Left hindlimb (tissue), 1 donor: ENCODE measurements around the gene LRRC53.

Experiments
- DNase-seq: peaks from one replicate; pipeline ENCODE4 v3.0.0-alpha.2; 2018

Gene LRRC53

GRCh38 chr1:74512170-74512915 is at the start of gene LRRC53:
Gene LRRC53 (minus strand): TSS chr1:74512611. CDS start chr1:74483349, 29,262 bp downstream.
- no peak for DNase-seq

DNA sequence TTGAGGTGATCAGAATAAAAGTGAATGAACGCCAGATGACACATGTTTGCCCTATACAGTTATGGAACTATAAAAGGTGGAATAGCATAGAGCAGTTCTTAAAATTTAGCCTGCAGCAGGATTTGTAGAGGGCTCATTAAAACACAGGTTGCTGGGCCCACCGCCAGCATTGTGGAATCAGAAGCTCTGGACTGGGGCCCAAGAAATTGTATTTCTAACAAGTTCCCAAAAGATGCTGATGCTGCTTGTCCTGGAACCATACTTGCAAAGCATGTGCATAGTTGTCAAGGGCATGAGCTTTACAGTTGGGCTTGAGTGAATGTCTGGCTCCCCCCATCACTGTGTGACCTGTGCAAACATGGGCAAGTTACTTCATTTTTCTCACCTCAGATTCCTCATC is 37.5 kb upstream of the LRRC53 start:
- no peak for DNase-seq

DNA sequence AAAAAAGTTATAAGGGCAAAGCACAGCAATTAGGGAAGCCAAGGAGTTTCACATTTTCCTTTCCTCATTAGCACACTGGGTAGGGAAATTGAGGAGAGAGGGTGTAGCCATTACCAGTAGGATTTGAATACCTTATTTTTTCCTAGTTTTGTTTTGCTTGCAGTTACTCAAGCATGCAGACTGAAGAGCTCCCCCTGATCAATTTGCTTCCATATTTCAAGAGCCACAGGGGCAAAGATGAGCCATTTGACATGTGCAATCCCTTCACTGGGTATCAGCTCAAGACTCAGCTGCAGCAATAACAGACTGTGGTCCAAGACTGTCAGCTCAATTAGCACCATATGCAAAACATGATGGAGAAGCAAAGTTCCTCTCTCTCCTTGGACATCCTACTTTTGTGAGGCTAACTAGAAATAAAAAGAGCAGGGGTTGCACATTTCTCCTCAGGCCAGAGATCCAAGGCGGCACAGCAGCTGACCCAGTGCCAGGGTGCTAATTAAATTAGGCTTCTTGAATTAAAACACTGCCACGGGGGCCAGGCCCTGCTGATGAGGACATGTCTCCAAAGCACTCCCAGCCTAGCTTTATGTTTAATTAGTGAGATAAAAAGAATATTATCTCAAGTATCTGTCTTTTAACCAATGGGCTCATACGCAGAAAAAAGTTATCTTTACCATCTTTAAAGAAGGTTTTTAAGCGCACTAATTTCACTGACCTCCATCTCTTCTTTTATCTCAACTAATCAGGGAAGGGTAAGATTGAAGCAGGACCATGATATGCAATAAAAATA is 36.7 kb upstream of the LRRC53 start:
- no peak for DNase-seq

GRCh38 chr1:74545821-74546220 is 33.4 kb upstream of the LRRC53 start:
- DNase-seq = no peak

DNA sequence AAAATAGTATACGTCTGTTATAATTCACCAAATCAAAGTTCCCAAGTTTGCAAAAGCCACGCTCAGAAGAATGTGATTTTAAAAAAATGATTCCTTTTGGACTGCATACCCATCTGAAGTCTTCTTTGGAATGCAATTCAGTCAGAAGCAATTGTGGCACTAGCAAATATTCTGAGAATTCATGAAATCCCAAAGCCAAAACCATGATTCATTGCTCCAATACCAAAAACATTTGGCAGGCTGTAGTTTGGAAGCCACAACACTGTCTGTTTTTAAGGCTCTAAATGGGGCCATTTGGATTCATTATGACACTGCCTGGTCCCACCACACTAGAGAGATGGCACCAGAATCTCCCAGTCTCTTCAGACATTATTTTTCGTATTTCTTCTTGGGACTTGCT is 21.8 kb upstream of the LRRC53 start:
- DNase-seq = no peak

DNA sequence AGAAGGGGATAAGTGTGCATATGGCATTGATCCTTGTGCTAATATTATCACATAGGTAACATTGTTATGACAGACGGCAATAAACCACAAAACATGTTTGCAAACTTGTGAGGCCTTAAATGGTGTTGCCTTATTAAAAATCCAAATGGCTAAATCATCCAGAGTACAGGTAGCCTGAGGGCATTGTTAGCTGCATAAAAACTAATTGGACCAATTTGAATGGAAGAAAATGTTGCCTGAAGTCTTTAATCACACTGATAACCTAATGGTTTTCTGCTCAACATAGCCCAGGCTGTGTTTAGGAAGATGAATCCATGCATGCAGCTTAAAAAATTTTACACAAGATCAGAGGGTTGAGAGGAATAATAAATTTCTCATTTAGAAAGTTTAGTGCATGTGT is 19.4 kb upstream of the LRRC53 start:
- DNase-seq = no peak

- no peak for DNase-seq
These were observed 18.5 kb upstream of the LRRC53 start for GRCh38 chr1:74530892-74531291.

DNA sequence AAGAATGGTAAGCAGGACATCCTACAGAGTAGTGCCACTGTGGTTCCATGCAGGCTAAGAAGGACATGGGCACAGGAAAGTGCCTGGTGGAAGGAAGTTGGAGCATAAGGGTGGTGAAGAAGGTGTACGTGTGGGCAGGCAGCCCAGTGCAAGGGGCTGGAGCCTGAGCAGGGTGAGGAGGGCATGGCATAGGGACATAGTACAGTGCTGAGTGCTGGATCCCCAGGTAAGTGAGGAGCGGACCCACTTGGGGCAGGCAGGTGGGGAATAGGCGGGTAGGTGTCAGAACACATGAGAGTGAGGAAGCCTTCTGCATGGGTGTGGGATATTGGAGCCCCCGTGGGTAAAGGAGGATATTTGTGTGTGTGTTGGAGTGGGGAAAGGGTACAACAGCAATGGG is 15.7 kb upstream of the LRRC53 start:
- no peak for DNase-seq

- DNase-seq = no peak
These were observed 14.3 kb upstream of the LRRC53 start for GRCh38 chr1:74526708-74527107.

DNA sequence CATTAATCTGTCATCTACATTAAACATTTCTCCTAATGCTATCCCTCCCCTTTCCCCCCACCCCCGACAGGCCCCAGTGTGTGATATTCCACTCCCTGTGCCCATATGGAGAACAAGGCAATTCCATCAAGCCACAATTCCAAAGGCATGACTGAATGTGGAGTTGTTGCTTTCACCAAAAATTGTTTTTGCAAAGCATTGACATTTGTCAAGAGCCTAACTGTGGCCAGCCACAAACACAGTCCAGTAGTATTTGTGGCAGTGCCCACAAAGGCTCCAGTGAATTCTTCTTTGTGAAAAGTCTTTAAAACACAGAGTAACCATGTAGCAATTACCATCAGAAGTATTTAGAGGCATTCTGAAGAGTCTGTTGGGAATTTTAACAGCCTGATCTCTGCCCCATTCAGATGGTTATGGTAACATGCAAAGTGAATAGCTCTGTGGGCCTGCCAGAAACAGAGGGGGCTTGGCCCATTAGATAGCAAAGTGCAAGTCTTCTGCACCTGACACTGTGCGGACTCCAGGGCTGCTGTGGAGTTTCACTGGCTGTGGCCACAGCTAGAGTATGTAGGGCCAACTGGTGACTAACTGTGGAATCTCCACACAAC is 11.6 kb upstream of the LRRC53 start:
- DNase-seq = no peak

GRCh38 chr1:74522148-74522547 is 9.7 kb upstream of the LRRC53 start:
- no peak for DNase-seq

GRCh38 chr1:74517599-74518051 is 5.2 kb upstream of the LRRC53 start:
- DNase-seq = no peak

DNA sequence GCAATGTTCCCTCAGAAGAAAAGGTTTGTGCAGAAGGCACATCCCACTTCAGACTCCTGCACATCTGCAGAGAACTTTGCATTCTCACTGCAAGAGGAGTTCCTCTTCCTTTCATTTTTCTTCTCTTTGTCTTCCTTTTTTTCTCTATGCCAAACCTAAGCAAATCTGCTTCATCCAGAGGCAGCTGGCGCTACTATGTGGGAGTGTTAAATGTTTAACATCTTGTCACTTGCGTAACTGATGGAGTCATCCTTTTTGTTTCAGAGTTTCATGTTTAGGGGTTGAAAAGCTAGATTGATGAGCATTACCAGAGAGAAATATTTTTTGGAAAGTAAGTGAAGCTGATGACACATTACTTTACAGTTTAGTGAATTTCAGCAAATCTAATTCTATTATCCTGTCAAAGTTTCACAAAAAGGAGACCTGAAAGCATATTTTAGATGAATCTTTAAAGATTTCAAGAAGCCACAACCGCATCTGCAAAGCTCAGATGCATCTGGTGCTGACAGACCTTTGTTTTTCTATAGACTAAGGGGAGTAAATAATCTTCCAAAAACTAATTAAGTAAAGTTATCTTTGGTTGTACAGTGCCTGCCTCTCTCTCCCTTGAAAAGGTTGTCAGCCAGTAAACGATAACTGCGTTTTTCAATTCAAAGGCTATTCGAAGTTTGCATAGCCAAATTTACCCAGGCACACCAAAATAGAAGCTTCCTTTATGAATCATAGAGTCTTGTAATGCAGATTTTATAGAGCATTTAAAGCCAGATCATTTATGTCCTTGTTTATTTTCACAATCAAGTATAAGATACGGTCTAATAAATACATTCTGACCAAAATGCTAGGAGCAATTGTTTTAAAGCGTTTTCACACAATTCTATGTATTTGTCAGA is 1.2 kb upstream of the LRRC53 start:
- DNase-seq = no peak

DNA sequence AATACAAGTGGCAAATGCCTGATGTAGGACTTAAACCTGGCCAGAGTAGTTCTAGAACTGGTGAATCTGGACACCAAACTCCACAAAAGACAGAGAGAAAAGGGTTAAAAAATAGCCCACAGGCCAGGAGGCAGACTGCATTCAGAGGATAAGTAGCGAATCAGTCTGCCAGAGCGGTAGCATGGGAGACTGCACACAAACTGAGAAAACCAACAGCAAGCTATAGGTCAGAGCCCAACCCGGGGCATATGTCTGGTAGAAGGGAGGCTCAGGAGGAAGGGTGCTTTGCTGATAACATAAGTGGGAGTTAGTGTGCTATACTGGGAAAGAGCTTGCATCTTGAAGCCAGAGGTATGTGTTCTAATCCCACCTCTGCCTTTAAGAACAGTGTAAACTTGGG is 4.0 kb downstream of the LRRC53 start:
- DNase-seq = no peak

DNA sequence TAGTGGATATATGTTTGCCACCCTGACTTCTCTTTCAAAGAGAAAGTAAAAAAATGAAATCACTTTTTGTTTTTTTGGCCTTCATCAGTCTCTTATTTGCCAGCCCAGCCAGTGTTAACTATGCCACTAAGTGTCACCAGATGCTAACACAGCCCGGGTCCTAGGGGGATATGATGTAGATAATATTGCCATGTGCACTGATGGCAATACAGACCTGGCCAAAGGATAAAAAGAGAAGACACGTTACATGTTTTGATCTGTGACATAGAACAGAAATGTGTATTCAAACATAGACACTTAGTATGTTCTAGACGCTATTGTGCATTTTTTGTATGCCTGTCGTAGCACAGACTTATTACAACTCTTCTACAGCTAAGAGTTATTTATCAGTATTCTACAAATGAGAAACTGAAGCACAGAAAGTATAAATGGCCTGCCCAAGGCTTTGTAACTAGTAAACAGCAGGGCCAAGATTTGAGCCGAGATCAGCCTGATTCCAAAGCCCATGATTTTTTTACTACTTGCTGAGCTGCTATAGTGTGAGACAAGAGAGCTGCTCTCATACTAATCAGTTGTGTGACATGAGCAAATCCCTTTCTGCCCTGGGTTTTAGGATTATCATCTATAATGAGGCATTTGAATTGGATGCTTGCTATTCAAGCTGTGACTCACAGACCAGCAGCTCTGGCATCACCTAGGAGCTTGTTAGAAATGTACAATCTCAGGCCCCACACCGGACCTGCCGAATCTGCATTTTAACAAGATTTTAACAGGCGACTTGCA is 6.3 kb downstream of the LRRC53 start:
- no peak for DNase-seq

- DNase-seq = no peak
These were observed 7.4 kb downstream of the LRRC53 start for GRCh38 chr1:74504933-74505512.

DNA sequence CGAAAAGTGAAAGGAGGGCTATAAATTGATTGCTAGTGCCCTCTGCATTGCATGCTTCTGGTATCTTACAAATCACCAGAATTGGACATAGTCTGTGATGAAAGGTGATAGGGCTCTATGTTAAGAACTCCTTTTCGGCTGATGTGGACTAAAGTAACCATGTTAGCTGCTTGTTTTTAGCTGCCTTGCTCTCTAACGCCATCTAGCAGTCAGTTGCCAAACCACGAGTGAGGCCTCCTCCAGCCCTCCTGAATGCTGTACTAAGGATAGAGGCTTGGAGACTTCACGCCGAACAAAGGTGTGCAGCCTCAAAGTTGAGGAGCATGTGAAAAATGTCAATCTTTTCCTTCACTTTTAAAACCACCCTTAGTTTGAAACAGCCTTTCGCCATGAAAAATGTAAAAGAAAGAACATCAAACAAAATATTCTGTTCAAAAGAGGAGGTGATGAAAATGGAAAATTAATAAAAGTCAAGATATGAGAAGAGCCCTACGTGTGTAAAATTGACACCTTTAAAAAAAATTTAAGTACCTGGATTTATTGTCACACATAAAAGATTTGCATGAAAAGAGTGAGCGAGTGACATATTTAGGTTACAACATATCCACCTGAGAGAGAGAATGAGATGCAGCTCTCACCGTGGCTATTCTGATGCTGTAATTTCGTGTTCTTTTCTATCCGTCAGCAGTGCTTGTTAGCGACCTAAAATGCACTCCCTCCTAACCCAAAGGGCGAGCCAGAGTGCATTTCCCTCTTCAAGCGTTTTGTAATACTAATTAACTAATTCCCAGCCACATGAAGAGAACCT is 8.1 kb downstream of the LRRC53 start:
- DNase-seq = no peak

GRCh38 chr1:74502858-74503257 is 9.6 kb downstream of the LRRC53 start:
- DNase-seq = no peak

DNA sequence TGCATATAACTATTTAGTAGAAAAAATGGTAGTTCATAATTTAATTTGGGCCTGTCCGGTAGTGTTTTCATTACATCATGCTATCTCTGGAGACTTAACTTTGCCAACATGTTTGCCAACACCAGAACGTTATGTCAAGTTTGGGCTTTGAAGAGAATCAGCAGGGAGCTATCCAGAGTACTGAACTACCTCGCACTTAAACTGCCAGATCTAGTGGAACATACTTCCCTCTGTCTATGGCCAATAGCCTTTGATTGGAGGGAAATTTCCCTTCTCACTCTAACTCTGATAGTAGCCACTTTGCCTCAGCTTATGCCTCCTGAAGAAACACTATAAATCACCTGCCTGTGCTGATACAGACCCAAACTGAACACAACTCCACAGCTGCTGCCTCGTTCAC is 10.0 kb downstream of the LRRC53 start:
- no peak for DNase-seq

GRCh38 chr1:74498901-74499300 is 13.5 kb downstream of the LRRC53 start:
- DNase-seq = no peak

- DNase-seq = no peak
These were observed 15.7 kb downstream of the LRRC53 start for GRCh38 chr1:74496669-74497068.
